ENCODE results near the gene ANKDD1B.

ANKDD1B gene

GRCh38 chr5:75711151-75711550, 99.9 kb downstream of the ANKDD1B start:
- no peak for DNase-seq

DNA sequence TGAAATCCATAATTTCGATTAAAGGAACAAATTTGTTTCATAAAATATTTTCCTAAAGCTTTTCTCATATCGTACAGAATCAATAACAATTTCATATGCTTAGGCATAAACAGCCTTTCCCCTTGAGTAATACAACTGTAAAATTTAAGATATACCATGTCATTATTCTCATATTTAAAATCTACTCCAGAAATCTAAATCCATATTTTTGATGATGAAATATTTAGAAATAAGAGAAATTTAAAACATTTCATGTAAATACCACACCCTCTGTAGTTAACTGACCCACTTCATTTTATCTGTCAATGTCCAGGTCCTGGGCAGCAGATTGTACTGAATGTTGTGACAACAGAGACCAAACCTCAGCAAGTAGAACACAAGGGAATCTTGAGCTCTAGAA, 100.8 kb downstream of the ANKDD1B start:
- no peak for DNase-seq

- no peak for DNase-seq
Observed at GRCh38 chr5:75716715-75717081, 105.4 kb downstream of the ANKDD1B start.

- peak; percentile 38 to 85 for DNase-seq
Observed at GRCh38 chr5:75717082-75717922, 106.0 kb downstream of the ANKDD1B start, which contains the start of gene POC5. Gene POC5 (minus strand): TSS chr5:75717437. CDS start chr5:75712937, 4,500 bp downstream.

GRCh38 chr5:75720882-75721281, 109.6 kb downstream of the ANKDD1B start:
- DNase-seq = no peak

Data from cerebellar nuclear complex (tissue), 1 donor.